Occipital lobe (tissue), 2 donors: ENCODE data around the gene PTPRN2. TPM values are rescaled to one million over a fixed set of nuclear protein-coding genes. Genes with fewer than 3 reads are reported as not detected.
"Not testable (repeated sequence)": the region's sequence is repeated elsewhere in the genome, so short reads cannot be mapped to it uniquely, and the experiment has no call there.

ENCODE experiments used
- DNase-seq: peaks from one replicate; lab custom pipeline; 2025; lab: John Stamatoyannopoulos, UW
- total RNA-seq: library from RNA; depleted of rRNA; stranded (reverse); fragments of >200 nt; gene quantifications from one replicate; pipeline ENCODE4 v1.2.3, GENCODE V29; 2014

The PTPRN2 gene
- total RNA-seq, 1 donor from 2014 or later, result 62.2 TPM

DNA sequence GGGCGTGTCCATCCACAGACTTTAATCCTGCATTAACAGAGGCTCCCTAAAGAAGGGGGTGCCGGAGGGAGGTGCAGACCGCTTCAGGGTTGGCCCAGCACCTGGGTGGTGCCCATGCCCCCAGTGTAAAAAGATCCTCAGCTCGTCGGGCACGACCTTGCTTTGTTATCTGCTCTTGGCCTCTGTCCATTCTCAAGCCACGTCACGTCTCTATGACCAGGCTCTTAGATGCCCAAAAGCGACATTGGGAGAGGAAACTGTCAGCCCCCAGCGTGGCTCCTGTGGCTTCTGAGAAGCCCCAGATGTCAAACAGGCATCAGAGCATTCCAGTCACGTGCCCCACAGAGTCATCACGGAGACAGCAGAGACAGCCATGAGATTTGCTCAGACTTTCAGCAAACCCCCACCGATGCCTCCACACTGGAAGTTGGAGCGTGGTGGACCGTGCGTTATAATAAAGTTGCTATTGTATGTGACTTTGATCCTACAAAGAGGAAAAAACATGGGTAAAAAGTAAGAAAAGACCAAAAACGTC, 55.5 kb downstream of the PTPRN2 start:
- DNase-seq, result no peak

DNA sequence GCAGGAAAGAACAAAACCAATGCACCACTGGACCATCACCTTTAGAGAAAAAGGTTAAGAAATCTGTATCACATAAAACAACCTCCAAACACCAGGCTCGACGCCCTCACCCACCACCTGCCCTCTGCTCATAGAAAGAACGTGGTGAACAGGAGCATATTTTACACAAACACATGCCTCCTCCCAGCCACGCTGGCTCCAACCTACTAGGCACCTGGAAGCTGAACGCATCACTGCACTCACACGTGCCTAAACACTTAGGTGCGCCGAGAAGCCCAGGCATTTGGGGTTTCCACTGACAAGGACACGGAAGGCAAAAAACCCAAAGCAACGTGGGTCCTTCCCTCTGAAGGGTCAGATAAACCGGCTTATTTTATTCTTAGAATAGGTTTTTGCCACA, 56.0 kb downstream of the PTPRN2 start:
- no peak for DNase-seq

GRCh38 chr7:158530800-158531609, 56.6 kb downstream of the PTPRN2 start:
- DNase-seq, result no peak

- no peak for DNase-seq
These were observed 58.2 kb downstream of the PTPRN2 start for GRCh38 chr7:158529181-158530096.

GRCh38 chr7:158527915-158528502, 59.6 kb downstream of the PTPRN2 start:
- DNase-seq, result no peak

DNA sequence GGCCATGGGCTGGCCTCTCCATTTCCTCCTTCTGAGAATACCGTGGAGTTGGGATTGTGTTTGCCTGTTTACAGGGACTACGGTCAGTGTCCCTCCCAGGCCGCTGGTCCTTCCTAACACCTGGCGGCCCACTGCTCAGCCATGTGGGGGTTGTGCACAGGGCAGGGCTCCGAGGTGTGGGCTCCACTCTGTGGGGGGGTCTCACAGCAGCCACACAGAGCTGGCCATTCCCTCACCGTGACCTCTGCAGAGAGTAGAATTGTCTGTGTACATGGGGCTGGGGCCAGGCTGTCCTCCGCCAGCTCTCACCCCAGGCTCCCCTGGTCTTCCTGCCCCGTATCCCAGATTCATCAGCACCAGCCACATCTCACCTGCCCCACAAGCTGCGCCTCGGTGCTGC, 60.1 kb downstream of the PTPRN2 start:
- DNase-seq, result no peak

DNA sequence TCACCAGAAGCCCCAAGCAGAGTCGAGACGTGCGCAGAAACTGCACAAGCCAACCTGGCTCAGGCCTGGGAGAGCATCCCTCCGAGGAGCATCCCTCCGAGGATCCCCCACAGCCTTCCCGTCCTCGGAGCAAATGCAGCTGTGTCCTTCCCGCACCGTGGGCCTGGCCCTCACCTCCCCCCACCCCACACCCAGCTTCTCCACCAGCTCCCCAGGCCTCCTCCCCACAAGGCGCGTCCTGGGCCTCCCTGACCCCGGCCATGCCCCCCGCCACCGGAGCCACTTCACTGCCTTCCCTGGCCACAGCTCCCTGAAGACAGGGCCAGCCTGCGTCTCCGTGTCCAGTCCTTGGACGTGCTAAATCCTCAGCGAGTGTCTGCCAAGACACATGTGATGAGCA, 60.6 kb downstream of the PTPRN2 start:
- no peak for DNase-seq

DNA sequence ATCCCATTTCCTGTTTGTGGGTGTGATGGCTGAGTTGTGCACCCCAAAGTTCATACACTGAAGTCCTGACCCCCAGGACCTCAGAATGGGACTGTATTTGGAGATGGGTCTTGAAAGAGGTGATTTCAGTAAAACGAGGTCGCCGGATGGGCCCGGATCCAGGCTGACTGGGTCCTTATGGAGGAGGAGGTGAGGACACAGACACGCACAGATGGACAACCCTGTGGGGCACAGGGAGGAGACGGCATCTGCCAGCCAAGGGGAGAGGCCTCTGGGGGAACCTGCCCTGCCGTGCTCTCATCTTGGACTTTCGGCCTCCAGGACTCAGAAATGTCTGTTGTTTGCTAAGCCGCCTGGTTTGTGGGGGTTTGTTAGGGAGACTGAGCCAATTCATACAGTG, 61.1 kb downstream of the PTPRN2 start:
- DNase-seq, result no peak

GRCh38 chr7:158525648-158526484, 61.8 kb downstream of the PTPRN2 start:
- no peak for DNase-seq

DNA sequence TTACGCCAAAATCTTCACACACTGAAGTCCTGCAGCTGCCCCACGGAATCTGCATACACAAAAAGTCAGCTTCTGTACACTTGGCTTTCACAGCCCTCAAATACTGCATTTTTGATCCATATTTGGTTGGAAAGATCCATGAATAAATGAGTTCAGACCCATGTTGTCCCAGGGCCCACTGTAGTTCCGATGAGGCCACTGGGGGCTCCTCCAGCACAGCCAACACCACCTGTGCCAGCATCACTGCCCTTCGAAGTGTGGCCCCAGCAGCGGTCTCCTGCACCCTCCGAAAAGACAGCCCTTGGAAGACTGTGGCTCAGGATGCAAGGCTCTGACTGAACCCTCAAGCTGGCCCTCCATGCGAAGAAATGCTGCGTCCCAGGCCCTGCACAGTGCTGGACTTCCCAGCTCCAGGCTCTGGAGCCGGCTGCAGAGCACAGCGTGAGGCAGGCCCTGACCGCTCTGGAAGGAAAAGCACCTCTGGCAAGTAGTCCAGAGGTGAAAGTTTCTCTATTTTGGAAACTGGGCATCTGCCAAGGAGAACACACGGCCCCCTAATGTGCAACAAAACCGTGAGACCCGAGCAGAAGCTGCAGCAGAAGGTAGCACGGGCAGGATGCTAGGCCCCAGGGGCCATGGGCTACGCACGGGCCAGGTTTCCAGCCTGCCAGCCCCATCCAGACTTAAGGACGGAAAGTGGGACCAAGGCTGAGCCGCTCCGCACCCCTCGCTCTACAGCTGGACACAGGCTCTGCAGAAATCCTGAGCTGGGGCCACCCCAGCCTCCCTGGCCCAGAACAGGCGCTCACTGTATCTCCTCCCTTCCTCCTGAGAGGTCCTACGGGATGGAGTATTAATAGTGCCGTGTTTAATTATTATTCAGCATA, 62.6 kb downstream of the PTPRN2 start:
- DNase-seq, result no peak

DNA sequence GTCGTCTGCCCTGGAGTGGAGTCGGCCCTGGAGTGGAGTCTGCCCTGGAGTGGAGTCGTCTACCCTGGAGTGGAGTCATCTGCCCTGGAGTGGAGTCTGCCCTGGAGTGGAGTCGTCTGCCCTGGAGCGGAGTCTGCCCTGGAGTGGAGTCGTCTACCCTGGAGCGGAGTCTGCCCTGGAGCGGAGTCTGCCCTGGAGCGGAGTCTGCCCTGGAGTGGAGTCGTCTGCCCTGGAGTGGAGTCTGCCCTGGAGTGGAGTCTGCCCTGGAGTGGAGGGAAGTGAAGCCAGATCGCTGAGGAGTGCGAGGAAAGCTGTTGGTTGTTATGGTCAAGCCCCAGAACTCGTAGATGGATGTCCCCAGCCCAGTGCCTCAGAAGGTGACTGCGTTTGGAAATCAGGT, 63.3 kb downstream of the PTPRN2 start:
- DNase-seq, result not testable (repeated sequence)

DNA sequence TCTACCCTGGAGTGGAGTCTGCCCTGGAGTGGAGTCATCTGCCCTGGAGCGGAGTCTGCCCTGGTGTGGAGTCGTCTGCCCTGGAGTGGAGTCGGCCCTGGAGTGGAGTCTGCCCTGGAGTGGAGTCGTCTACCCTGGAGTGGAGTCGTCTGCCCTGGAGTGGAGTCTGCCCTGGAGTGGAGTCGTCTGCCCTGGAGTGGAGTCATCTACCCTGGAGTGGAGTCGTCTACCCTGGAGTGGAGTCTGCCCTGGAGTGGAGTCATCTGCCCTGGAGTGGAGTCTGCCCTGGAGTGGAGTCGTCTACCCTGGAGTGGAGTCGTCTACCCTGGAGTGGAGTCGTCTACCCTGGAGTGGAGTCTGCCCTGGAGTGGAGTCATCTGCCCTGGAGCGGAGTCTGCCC, 63.7 kb downstream of the PTPRN2 start:
- DNase-seq, result not testable (repeated sequence)

- DNase-seq, result not testable (repeated sequence)
These were observed 64.3 kb downstream of the PTPRN2 start for GRCh38 chr7:158523165-158523856.

GRCh38 chr7:158521795-158522194, 65.8 kb downstream of the PTPRN2 start:
- not testable (repeated sequence) for DNase-seq

GRCh38 chr7:158520825-158521224, 66.8 kb downstream of the PTPRN2 start:
- DNase-seq, result no peak

GRCh38 chr7:158519633-158520174, 67.9 kb downstream of the PTPRN2 start:
- DNase-seq, result peak; percentile 52

- DNase-seq, result no peak
These were observed 68.5 kb downstream of the PTPRN2 start for GRCh38 chr7:158518980-158519632.

DNA sequence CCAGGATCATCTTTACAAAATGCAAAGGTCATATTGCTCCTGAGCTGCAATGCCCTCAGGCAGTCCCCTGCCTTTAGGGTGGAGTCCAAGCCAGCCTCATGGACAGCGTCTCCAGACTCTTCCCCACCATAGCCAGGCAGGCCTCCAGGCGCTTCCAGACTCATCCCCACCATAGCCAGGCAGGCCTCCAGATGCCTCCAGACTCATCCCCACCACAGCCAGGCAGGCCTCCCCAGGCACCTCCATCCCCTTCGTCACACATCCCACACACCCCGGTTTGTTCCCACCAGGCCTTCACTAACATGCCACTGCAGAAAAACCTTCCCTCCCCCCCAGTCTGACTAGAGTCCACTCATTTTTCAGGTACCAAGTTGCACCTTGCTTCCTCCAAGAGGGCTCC, 70.1 kb downstream of the PTPRN2 start:
- DNase-seq, result no peak
